HG02763 (cell line): Measurements from ENCODE around the gene KDM4B.

ENCODE experiments used
- ATAC-seq: cut with Tn5 transposase; IDR thresholded peaks from one replicate; pipeline ENCODE4 v1.9.1; 2021; ENCODE audit warnings: mild to moderate bottlenecking, moderate library complexity; ENCODE audit not compliant: unreplicated experiment

KDM4B gene

GRCh38 chr19:5085566-5085965 is 116.7 kb downstream of the KDM4B start:
- no peak for ATAC-seq

DNA sequence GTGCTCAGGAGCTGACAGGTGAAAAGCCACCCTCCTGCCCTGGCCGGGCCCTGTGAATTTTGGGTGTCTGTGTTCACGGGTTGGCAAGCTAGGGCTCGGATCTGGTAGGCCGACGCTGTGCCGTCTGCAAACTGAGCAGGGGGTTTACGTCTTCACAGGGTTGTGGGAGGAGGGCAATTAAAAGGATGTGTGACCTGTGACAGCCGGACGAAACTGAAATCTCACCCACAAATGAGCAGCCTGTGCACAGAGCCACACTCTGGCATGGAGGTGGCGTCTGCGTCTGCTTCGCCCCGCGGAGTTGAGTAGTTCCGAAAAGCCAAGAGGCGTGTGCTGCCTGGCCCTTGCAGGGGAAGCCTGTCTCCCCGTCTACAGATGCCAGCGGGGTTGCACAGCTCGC is 117.3 kb downstream of the KDM4B start:
- no peak for ATAC-seq

- no peak for ATAC-seq
These were observed 118.0 kb downstream of the KDM4B start for GRCh38 chr19:5086725-5087439.

DNA sequence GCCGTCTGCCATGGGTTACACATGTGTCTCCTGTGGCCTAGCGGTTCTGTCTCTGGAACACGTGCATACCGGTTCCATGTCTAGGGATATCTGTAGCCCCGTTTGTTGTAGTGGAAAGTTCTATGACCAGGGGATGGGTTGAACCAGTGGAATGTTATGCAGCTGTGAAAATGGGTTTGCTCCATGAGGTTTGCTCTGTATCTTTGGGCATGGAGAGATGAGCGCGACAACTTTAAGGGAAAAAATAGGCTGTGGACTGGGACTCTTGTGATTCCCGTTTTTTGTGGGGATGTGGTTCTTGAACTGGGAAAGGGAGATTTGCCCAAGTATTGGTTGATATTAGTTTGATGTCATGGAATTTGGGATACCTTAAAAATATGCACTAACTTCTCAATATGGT is 120.4 kb downstream of the KDM4B start:
- ATAC-seq: no peak

DNA sequence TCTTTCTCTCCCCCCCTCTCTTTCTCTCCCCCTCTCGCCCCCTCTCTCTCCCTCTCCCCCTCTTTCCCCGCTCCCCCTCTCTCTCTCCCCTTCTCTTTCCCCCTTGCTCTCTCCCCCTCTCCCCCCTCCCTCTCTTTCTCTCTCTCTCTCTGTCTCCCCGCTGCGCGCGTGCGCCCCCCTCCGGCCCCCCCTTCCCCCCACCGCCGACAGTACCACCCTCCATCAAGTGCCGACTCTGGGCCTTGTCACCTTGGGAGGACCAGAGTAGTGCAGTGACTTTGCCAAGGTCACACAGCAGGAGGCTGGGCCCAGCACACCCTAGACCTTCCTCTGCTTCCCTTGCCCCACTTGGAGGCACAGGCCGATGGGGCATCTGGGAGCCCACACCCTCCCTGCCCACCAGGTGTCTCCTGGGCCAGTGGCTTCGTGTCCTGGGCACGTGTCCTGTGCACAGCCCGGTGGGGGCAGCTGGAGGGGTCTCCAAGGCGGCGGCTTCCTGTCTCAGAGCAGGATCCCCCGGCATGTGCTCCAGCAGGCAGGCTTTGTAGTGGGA is 121.6 kb downstream of the KDM4B start:
- no peak for ATAC-seq

DNA sequence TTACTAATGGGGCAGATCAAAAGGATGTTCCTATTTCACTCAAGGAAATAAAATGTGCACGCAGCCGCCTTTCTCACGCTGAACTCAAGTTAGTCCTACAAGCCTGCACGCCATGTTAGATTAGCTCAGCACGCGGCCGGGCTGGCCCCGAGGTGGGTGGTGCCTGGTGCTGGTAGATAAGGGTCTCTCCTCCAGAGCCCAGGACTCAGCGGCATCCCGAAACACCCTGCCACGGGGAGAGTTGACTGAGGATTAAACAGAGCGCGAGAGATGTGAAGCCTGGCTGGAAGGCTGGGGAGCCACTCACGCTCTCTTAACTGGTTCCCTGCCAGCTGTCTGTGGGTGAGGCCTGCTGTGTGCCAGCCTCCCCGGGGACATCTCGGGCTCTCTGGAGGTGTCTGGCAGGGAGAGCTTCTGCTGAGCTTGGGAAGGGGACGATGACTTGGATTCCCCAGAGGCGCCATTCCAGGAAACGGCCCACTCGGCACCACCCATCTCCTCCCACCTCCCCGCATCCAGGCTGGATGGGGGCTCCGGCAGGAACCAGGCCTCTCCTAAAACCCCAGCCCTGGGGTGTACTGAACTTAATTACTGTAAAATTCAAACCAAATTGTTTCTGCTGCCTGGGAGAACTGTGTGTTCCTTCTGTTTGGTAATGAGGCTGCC is 122.2 kb downstream of the KDM4B start:
- no peak for ATAC-seq

- no peak for ATAC-seq
These were observed 123.0 kb downstream of the KDM4B start for GRCh38 chr19:5091684-5092480.

GRCh38 chr19:5092481-5092843 is 123.5 kb downstream of the KDM4B start:
- no peak for ATAC-seq

DNA sequence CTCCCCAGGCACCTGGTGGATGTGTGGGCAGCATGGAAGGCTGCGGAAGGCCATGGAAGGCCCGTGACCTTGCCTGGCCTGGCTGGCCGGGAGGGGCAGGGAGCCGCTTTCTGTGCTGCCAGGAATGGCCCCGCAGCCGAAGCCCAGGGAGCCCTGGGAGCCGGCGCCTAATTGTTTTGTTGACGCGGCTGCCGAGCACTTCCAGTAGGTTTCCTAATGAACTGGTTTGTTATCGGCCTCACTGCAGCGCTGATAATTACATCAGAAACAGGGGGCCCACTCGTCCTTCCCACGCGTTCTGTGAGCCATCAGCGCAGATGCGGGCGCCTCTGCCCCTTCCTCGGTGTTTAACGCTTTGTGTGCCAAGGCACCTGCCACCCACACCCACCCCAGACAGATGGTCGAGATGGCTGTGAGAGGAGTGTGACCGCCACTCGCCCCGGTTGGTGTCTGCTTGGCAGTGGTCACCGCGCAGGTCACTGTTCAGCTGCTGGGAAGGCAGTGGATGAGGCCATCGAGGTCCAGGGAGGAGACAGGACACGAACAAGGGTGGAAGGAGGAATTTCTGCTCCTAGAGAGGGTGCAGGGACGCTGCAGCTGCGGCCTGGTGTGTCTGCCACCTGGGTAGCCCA is 124.5 kb downstream of the KDM4B start:
- ATAC-seq: no peak

GRCh38 chr19:5093948-5094718 is 125.2 kb downstream of the KDM4B start:
- ATAC-seq: no peak

DNA sequence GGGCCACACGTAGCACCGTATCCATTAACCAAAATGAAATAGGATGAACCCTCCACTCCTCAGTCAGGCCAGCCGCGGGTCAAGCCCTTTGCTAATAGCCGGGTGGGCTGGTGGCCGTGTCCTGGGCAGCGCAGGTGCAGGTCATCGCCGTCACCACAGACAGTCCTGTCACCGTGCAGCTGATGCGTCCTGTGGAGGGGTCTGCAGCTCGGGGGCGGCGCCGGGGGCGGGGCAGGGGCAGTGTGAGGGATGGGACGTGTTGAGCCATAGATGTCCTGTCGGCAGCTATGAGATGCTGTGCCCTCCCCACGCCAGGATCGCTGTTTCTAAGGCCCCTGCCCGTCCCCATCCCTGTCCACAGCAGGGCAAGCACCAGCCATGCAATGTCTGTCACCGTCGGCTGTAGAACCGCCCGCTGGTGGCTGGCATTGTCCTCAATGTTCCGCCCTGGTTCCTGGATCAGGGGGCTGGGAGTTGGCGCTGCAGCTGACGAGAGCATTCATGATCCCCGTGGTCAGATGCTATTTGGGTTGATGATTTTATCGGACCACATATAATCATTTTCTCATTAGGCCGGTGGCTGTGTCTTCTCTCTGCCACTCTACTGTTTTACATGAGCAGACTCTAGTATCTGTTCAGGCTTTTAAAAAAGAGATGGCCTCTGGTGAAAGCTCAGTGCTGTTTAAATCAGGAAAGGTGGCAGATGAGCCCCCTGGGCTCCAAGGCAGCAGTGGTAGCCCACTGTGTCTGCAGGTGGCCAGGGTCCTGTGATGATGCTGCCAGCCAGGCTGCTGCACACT is 126.1 kb downstream of the KDM4B start:
- ATAC-seq: no peak

- no peak for ATAC-seq
These were observed 126.6 kb downstream of the KDM4B start for GRCh38 chr19:5095568-5095850.

DNA sequence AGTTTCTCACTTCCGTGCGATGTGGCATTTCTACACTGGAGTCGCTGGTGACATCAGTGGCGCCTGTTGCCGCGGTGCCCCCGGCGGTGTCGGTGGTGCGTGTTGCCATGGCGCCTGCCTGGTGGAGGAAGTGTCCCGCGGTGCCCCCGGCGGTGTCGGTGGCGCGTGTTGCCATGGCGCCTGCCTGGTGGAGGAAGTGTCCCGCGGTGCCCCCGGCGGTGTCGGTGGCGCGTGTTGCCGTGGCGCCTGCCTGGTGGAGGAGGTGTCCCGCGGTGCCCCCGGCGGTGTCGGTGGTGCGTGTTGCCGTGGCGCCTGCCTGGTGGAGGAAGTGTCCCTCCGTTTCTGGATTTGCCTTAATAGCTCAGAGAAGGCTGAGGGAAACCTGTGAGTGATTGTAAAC is 127.6 kb downstream of the KDM4B start:
- no peak for ATAC-seq

DNA sequence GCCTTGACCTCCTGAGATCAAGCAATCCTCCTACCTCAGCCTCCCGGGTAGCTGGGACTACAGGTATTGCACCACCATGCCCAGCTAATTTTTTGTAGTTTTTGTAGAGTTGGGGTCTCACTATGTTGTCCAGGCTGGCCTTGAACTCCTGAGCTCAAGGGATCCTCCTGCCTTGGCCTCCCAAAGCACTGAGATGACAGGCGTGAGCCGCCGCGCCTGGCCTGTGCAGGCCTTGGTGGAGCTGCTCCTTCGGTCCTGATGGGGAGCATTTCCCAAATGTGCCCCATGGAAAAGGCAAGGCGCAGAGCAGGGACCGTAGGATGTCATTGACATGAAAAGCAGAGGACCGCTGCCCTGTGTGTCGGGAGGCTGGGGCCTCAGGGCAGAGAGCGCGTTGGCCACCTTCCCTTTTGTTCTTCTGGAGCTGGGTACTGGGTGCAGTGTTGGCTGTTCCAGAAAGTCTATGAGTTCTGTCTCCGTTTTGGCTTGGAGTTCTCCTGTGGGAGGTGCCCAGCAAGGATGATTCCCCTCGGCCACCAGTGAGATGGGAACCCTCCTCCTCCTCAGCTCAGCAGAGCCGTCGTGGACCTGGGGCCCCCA is 128.5 kb downstream of the KDM4B start:
- ATAC-seq: no peak

GRCh38 chr19:5097959-5098623 is 129.2 kb downstream of the KDM4B start:
- ATAC-seq: no peak

GRCh38 chr19:5098646-5099045 is 129.7 kb downstream of the KDM4B start:
- ATAC-seq: no peak

- no peak for ATAC-seq
These were observed 130.8 kb downstream of the KDM4B start for GRCh38 chr19:5099701-5100221.

- no peak for ATAC-seq
These were observed 133.0 kb downstream of the KDM4B start for GRCh38 chr19:5101871-5102270.

- no peak for ATAC-seq
These were observed 133.6 kb downstream of the KDM4B start for GRCh38 chr19:5102520-5102919.
